ENCODE measurements around the gene CHMP3. TPM values are rescaled to one million over a fixed set of nuclear protein-coding genes. Genes with fewer than 3 reads are reported as not detected.

CHMP3 gene
- total and polyA plus RNA-seq, 2 of the 8 experiments (the other 6 are each of a cell fraction or from before 2014, with no cell fraction given): 11.7 to 21.9 TPM

- TF ChIP-seq ATF2 (IDR thresholded peaks at IDR 0.05; ENCODE audit: low read length) (no peak), SAP30 (IDR thresholded peaks at IDR 0.05; ENCODE audit: insufficient read depth, insufficient replicate concordance, low read length) (no peak), CHD7 (IDR thresholded peaks at IDR 0.05; ENCODE audit: insufficient replicate concordance, low read length) (no peak)
Observed at GRCh38 chr2:86543793-86544192, 19.4 kb downstream of the CHMP3 start (continued).

Data from H1 (cell line).